Measurements from ENCODE around the gene RHBDD3. TPM values are rescaled to one million over a fixed set of nuclear protein-coding genes. Genes with fewer than 3 reads are reported as not detected.

The RHBDD3 gene
- total RNA-seq, 4 donors from 2014 or later = 14.4 to 43.5 (median 32.6) TPM

GRCh38 chr22:29310863-29311339 is 43.1 kb upstream of the RHBDD3 start:
- Histone ChIP-seq H3K27ac (peak overlapping the region; percentile 71 to 94 (median 85)), H3K9me3 (no peaks in the 10 kb centered on the region), H3K36me3 (no peaks in the 10 kb centered on the region), H3K27me3 (peaks cover 0 to 24% of the 10 kb centered on the region in 2 donors), H3K4me1 (peaks cover 0 to 89% (median 74%) of the 10 kb centered on the region in 4 donors), H3K4me3 (peak overlapping the region in 3 of 4 donors; percentile 18 to 43 (median 25))
- DNase-seq (ENCODE audit: low spot score in 2 of 2) = peak; percentile 96 to 98
- TF ChIP-seq POLR2A (IDR thresholded peaks at IDR 0.05) (peak in 1 of 2 donors; percentile 43), CTCF (IDR thresholded peaks at IDR 0.05) (peak in 1 of 5 experiments; percentile 21), EP300 (IDR thresholded peaks at IDR 0.05) (peak; percentile 81 to 89)
- WGBS, 2 donors = 2 to 12% methylated on average over 14 to 15 of the region's 18 CpGs

- peak overlapping the region; percentile 71 to 94 (median 85) for H3K27ac ChIP-seq
- no peak for TF ChIP-seq CTCF (IDR thresholded peaks at IDR 0.05)
- no peak for TF ChIP-seq EP300 (IDR thresholded peaks at IDR 0.05)
- TF ChIP-seq POLR2A (IDR thresholded peaks at IDR 0.05) = no peak
- H3K27me3 ChIP-seq = peaks cover 0 to 20% of the 10 kb centered on the region in 2 donors
- no peak for DNase-seq (ENCODE audit: low spot score in 2 of 2)
- WGBS, 2 donors = 54 to 58% methylated on average over 9 to 28 of the region's 28 CpGs
- no peaks in the 10 kb centered on the region for H3K9me3 ChIP-seq
- H3K4me3 ChIP-seq = no peak overlapping the region
- H3K36me3 ChIP-seq = no peaks in the 10 kb centered on the region
- H3K4me1 ChIP-seq = peaks cover 0 to 87% (median 73%) of the 10 kb centered on the region in 4 donors
Measured at GRCh38 chr22:29310065-29310862, 42.5 kb upstream of the RHBDD3 start.

GRCh38 chr22:29309332-29310064 is 41.7 kb upstream of the RHBDD3 start:
- Histone ChIP-seq H3K4me3 (peak overlapping the region in 1 of 4 donors; percentile 9), H3K27me3 (peaks cover 0 to 14% of the 10 kb centered on the region in 2 donors), H3K4me1 (peaks cover 0 to 80% (median 67%) of the 10 kb centered on the region in 4 donors), H3K27ac (peak overlapping the region; percentile 53 to 94 (median 85)), H3K9me3 (no peaks in the 10 kb centered on the region), H3K36me3 (no peaks in the 10 kb centered on the region)
- WGBS, 2 donors = 77 to 84% methylated on average over 11 to 17 of the region's 21 CpGs
- TF ChIP-seq CTCF (IDR thresholded peaks at IDR 0.05) (no peak), POLR2A (IDR thresholded peaks at IDR 0.05) (no peak), EP300 (IDR thresholded peaks at IDR 0.05) (peak in 1 of 2 donors; percentile 42)
- no peak for DNase-seq (ENCODE audit: low spot score in 2 of 2)

- H3K27me3 ChIP-seq = peaks cover 0 to 7% of the 10 kb centered on the region in 2 donors
- TF ChIP-seq POLR2A (IDR thresholded peaks at IDR 0.05) (no peak), EP300 (IDR thresholded peaks at IDR 0.05) (no peak), CTCF (IDR thresholded peaks at IDR 0.05) (no peak)
- H3K27ac ChIP-seq = peak overlapping the region; percentile 53 to 94 (median 91)
- peak overlapping the region in 1 of 4 donors; percentile 9 for H3K4me3 ChIP-seq
- no peak for DNase-seq (ENCODE audit: low spot score in 2 of 2)
- no peaks in the 10 kb centered on the region for H3K36me3 ChIP-seq
- peaks cover 0 to 73% (median 61%) of the 10 kb centered on the region in 4 donors for H3K4me1 ChIP-seq
- WGBS, 2 donors = 55 to 76% methylated on average over 9 to 13 of the region's 13 CpGs
- H3K9me3 ChIP-seq = no peaks in the 10 kb centered on the region
Measured at GRCh38 chr22:29308791-29309262, 41.0 kb upstream of the RHBDD3 start.
